DOHH2 (cell line): Measurements from ENCODE around the gene ADAT1.

Experiments
- EZH2phosphoT487 ChIP-seq: fragments of 200-600 bp; sonication (generic); IDR thresholded peaks from 2 replicates; pipeline ENCODE4 v1.6.1; 2017; ENCODE audit warnings: borderline replicate concordance, mild to moderate bottlenecking, antibody characterized with exemption, low read length, moderate library complexity, mixed read lengths
- TF ChIP-seq, protein P1 (sequence below): fragments of 200-600 bp; sonication (generic); IDR thresholded peaks from one replicate; pipeline ENCODE4 v1.5.1; 2014; ENCODE audit warnings: antibody characterized with exemption, mild to moderate bottlenecking, low read depth, low read length; ENCODE audit not compliant: poor library complexity, severe bottlenecking

DNA sequence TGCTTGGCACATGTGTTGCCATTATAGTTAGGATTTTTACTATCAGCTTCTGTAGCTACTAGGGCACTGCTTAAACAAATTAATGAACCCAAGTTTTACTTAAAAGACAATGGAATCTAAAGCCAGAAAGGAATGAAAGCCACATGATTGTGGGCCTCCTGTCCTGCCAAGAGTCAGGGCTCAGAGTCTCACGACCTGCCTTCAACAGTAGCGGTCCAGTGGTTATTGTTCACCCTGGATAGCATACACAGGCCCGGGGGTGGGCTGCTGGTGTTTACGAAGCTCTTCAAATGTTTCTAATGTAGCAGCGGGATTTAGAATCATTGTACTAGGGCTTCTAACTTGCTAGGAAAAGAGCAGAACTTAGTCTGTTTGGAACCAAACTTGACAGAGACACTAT, 49.1 kb downstream of the ADAT1 start:
- TF ChIP-seq, protein P1, sequence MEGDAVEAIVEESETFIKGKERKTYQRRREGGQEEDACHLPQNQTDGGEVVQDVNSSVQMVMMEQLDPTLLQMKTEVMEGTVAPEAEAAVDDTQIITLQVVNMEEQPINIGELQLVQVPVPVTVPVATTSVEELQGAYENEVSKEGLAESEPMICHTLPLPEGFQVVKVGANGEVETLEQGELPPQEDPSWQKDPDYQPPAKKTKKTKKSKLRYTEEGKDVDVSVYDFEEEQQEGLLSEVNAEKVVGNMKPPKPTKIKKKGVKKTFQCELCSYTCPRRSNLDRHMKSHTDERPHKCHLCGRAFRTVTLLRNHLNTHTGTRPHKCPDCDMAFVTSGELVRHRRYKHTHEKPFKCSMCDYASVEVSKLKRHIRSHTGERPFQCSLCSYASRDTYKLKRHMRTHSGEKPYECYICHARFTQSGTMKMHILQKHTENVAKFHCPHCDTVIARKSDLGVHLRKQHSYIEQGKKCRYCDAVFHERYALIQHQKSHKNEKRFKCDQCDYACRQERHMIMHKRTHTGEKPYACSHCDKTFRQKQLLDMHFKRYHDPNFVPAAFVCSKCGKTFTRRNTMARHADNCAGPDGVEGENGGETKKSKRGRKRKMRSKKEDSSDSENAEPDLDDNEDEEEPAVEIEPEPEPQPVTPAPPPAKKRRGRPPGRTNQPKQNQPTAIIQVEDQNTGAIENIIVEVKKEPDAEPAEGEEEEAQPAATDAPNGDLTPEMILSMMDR, result no peak
- no peak for TF ChIP-seq EZH2phosphoT487
